CD14-positive monocyte (primary cell): ENCODE data around the gene POMT1. TPM values are rescaled to one million over a fixed set of nuclear protein-coding genes. Genes with fewer than 3 reads are reported as not detected.

Experiments
- DNase-seq, 3 donors: peaks; one replicate each; pipeline ENCODE4 v3.0.0-alpha.2; 2011 to 2022
- H2AFZ ChIP-seq: 2 replicates; pipeline ENCODE4 v1.6.0; 2012; ENCODE audit warnings: mild to moderate bottlenecking, low read depth, low read length, inconsistent platforms; ENCODE audit not compliant: insufficient read depth, poor library complexity, severe bottlenecking
- H3K27ac ChIP-seq, 2 donors: 1 replicate in 1 of 2; 2 replicates in 1 of 2; pipeline ENCODE4 v1.5.1; 2012 to 2013; ENCODE audit warnings: low read length in 2 of 2, control low read depth in 1 of 2, inconsistent platforms in 1 of 2, low read depth in 1 of 2, mild to moderate bottlenecking in 1 of 2
- H3K27me3 ChIP-seq, 2 donors: one replicate each; pipeline versions ENCODE4 v1.6.0 to v1.6.1; 2011 to 2013; ENCODE audit warnings: low read length in 2 of 2; ENCODE audit not compliant: control insufficient read depth in 2 of 2, insufficient read depth in 2 of 2
- H3K36me3 ChIP-seq, 2 donors: replicated peaks in 1 of 2; 1 replicate in 1 of 2; 2 replicates in 1 of 2; pipeline versions ENCODE4 v1.5.1 to v1.6.1; 2012 to 2013; ENCODE audit warnings: low read length in 2 of 2, control low read depth in 1 of 2, inconsistent platforms in 1 of 2, mild to moderate bottlenecking in 1 of 2; ENCODE audit not compliant: insufficient read depth in 2 of 2, control insufficient read depth in 1 of 2
- H3K4me1 ChIP-seq, 2 donors: 1 replicate in 1 of 2; 2 replicates in 1 of 2; pipeline versions ENCODE4 v1.5.1 to v1.6.1; 2012 to 2013; ENCODE audit warnings: low read length in 2 of 2, control low read depth in 1 of 2, inconsistent platforms in 1 of 2, mild to moderate bottlenecking in 1 of 2, moderate library complexity in 1 of 2; ENCODE audit not compliant: insufficient read depth in 2 of 2, control insufficient read depth in 1 of 2
- H3K4me2 ChIP-seq: replicated peaks from 2 replicates; pipeline ENCODE3; 2012; ENCODE audit warnings: low read length, moderate library complexity, mild to moderate bottlenecking; ENCODE audit not compliant: poor library complexity, severe bottlenecking; ENCODE audit errors: extremely low read depth
- H3K4me3 ChIP-seq, 3 experiments: fragments of 200-600 bp in 1 of 3; sonication (generic) in 1 of 3; replicated peaks in 1 of 3; 1 replicate in 2 of 3; 2 replicates in 1 of 3; pipeline ENCODE4 v1.5.1; 2011 to 2013; ENCODE audit warnings: low read length in 3 of 3, mild to moderate bottlenecking in 3 of 3, control low read depth in 2 of 3, low read depth in 2 of 3, inconsistent platforms in 1 of 3, moderate library complexity in 1 of 3
- H3K79me2 ChIP-seq: 2 replicates; pipeline ENCODE4 v1.6.0; 2012; ENCODE audit warnings: mild to moderate bottlenecking, control low read depth, inconsistent platforms, low read length, moderate library complexity; ENCODE audit not compliant: insufficient read depth
- H3K9ac ChIP-seq: 2 replicates; pipeline ENCODE4 v1.6.0; 2017; ENCODE audit warnings: low read length, mild to moderate bottlenecking; ENCODE audit not compliant: insufficient read depth, poor library complexity, severe bottlenecking
- H3K9me3 ChIP-seq, 2 donors: replicated peaks in 1 of 2; 1 replicate in 1 of 2; 2 replicates in 1 of 2; pipeline versions ENCODE4 v1.5.1 to v1.6.1; 2012 to 2013; ENCODE audit warnings: low read length in 2 of 2, control low read depth in 1 of 2; ENCODE audit not compliant: control insufficient read depth in 1 of 2, insufficient read depth in 1 of 2
- H4K20me1 ChIP-seq: 2 replicates; pipeline ENCODE4 v1.6.0; 2012; ENCODE audit warnings: mild to moderate bottlenecking, low read length, control low read depth, moderate library complexity; ENCODE audit not compliant: insufficient read depth
- H3K27ac Mint-ChIP-seq, 7 donors: one replicate each; pipeline ENCODE4 v1.8.0; 2020; ENCODE audit warnings: mild to moderate bottlenecking in 7 of 7, mixed read lengths in 7 of 7, moderate library complexity in 6 of 7, inconsistent platforms in 2 of 7
- H3K27me3 Mint-ChIP-seq, 3 donors: one replicate each; pipeline ENCODE4 v1.8.0; 2021 to 2022; ENCODE audit warnings: low read depth in 3 of 3, mild to moderate bottlenecking in 3 of 3, mixed read lengths in 3 of 3, moderate library complexity in 3 of 3, inconsistent platforms in 1 of 3
- H3K36me3 Mint-ChIP-seq, 2 donors: one replicate each; pipeline ENCODE4 v1.8.0; 2020; ENCODE audit warnings: mixed read lengths in 2 of 2, inconsistent platforms in 1 of 2, mild to moderate bottlenecking in 1 of 2
- H3K4me1 Mint-ChIP-seq: one replicate; pipeline ENCODE4 v1.8.0; 2020; ENCODE audit warnings: mild to moderate bottlenecking, mixed read lengths
- H3K4me3 Mint-ChIP-seq, 2 donors: one replicate each; pipeline ENCODE4 v1.8.0; 2020; ENCODE audit warnings: mild to moderate bottlenecking in 2 of 2, mixed read lengths in 2 of 2, moderate library complexity in 1 of 2
- H3K9me3 Mint-ChIP-seq, 7 donors: one replicate each; pipeline ENCODE4 v1.8.0; 2020 to 2022; ENCODE audit warnings: mixed read lengths in 7 of 7, mild to moderate bottlenecking in 6 of 7, moderate library complexity in 6 of 7, inconsistent platforms in 2 of 7
- WGBS: methylation state at CpG from one replicate; pipeline ENCODE4 v1.1.5; 2013; ENCODE audit warnings: missing lambda C conversion rate; ENCODE audit not compliant: insufficient coverage; 5-methylcytosine and 5-hydroxymethylcytosine counted together
- intact Hi-C, 2 donors: fragments of 100-400 bp; cut with micrococcal nuclease; formaldehyde crosslinking; loops; one replicate each; pipeline versions ENCODE4 v1.15.0 to v1.15.1; 2023
- polyA plus RNA-seq, 3 donors: library from polyadenylated mRNA; depleted of rRNA in 1 of 3; unstranded in 2 of 3; stranded (reverse) in 1 of 3; fragments of 300-500 nt in 2 of 3; fragments of >200 nt in 1 of 3; fragmentation: Illumina TruSeq in 2 of 3; gene quantifications; 1 replicate in 2 of 3; 2 replicates in 1 of 3; pipeline ENCODE4 v1.2.3, GENCODE V29; 2012 to 2021
- TF ChIP-seq, protein P1 (sequence below): fragments of 200-600 bp; IDR thresholded peaks from one replicate; pipeline ENCODE4 v1.8.0; 2022; ENCODE audit warnings: antibody characterized with exemption, mild to moderate bottlenecking

The POMT1 gene
- polyA plus RNA-seq, 3 donors = 5.9 to 22.3 (median 7.5) TPM

DNA sequence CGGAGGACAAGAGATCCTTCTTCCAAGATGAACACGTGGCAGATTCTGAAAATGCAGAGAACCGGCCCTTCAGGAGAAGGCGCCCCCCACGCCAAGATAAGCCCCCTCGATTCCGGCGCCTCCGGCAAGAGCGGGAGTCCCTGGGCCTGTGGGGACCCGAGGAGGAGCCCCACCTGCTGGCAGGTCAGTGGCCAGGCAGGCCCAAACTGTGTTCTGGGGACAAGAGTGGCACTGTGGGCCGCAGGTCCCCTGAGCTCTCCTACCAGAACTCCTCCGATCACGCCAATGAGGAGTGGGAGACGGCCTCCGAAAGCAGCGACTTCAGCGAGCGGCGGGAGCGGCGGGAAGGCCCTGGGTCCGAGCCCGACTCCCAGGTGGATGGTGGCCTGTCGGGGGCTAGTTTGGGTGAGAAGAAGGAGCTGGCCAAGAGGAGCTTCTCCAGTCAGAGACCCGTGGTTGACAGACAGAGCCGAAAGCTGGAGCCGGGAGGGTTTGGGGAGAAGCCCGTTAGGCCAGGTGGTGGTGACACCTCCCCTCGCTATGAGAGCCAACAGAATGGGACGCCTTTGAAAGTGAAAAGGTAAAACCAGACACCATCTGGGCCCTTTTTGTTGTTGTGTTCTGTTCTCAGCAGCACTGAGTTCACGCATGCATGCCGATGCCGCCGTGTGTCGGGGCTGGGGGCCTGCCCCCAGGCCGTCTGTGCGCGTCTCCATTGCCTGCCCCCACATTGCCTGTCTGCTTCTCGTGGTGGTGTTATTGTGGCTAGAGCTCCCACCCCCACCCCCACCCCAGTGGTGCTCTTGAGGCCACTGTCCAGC lies 26.6 kb upstream of the POMT1 start:
- H3K9me3 Mint-ChIP-seq = no peaks in the 10 kb centered on the region
- Histone ChIP-seq H4K20me1 (peaks cover 81% of the 10 kb centered on the region), H3K9me3 (no peaks in the 10 kb centered on the region), H3K4me1 (no peaks in the 10 kb centered on the region), H3K4me3 (no peak overlapping the region), H3K27ac (no peak overlapping the region), H3K79me2 (peaks cover 6% of the 10 kb centered on the region), H3K27me3 (no peaks in the 10 kb centered on the region), H2AFZ (no peak overlapping the region), H3K36me3 (peaks cover 89 to 98% of the 10 kb centered on the region in 2 donors), H3K9ac (no peak overlapping the region), H3K4me2 (no peak overlapping the region)
- intact Hi-C loops = loop anchor here in 1 of 2 donors (5.0 kb wide), 1 partner anchor 129 kb away; no protein-coding TSS in a partner anchor
- H3K36me3 Mint-ChIP-seq = peaks cover 82 to 97% of the 10 kb centered on the region in 2 donors
- TF ChIP-seq, protein P1, sequence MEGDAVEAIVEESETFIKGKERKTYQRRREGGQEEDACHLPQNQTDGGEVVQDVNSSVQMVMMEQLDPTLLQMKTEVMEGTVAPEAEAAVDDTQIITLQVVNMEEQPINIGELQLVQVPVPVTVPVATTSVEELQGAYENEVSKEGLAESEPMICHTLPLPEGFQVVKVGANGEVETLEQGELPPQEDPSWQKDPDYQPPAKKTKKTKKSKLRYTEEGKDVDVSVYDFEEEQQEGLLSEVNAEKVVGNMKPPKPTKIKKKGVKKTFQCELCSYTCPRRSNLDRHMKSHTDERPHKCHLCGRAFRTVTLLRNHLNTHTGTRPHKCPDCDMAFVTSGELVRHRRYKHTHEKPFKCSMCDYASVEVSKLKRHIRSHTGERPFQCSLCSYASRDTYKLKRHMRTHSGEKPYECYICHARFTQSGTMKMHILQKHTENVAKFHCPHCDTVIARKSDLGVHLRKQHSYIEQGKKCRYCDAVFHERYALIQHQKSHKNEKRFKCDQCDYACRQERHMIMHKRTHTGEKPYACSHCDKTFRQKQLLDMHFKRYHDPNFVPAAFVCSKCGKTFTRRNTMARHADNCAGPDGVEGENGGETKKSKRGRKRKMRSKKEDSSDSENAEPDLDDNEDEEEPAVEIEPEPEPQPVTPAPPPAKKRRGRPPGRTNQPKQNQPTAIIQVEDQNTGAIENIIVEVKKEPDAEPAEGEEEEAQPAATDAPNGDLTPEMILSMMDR = peak; percentile 29
- WGBS = 97% methylated on average over 29 of the region's 40 CpGs
- H3K27me3 Mint-ChIP-seq = peaks cover 0 to 1% (median 0%) of the 10 kb centered on the region in 3 donors
- DNase-seq = no peak
- H3K4me1 Mint-ChIP-seq = no peaks in the 10 kb centered on the region
- H3K27ac Mint-ChIP-seq = no peak overlapping the region
- H3K4me3 Mint-ChIP-seq = no peak overlapping the region

DNA sequence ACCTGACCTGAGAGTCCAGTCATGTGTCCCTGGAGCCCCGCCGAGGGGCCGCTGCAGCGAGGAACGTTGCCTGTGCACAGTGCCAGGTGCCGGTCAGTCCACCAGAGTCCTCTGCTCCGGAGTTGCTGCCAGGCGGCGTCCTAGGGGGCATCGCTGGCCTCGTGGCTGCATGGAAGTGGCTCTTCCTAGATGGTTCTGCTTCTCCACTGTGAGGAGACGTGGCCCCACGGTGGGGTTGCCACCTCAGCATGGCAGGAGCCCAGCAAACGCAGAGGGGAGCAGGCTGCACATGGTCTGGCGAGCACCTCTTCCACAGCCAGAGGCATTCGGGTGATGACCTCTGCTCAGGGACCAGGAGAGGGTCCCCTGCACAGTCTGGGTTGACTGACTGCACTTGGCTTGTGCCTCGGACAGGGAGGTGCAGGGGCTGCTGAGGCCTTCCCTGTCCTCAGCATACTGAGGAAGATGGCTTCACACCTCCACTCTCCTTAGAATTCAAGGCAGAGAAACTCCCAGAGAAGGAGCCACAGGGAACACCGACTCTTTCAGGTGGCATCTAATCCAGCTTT lies 25.9 kb upstream of the POMT1 start:
- H3K27me3 Mint-ChIP-seq = peaks cover 0 to 1% (median 0%) of the 10 kb centered on the region in 3 donors
- no peak overlapping the region for H2AFZ ChIP-seq
- H4K20me1 ChIP-seq = peaks cover 78% of the 10 kb centered on the region
- no peaks in the 10 kb centered on the region for H3K9me3 ChIP-seq
- H3K27ac Mint-ChIP-seq = no peak overlapping the region
- H3K4me3 ChIP-seq = no peak overlapping the region
- no peak overlapping the region for H3K4me2 ChIP-seq
- no peaks in the 10 kb centered on the region for H3K4me1 Mint-ChIP-seq
- intact Hi-C loops = loop anchor here in 1 of 2 donors (5.0 kb wide), 1 partner anchor 130 kb away; no protein-coding TSS in a partner anchor
- H3K36me3 ChIP-seq = peaks cover 89 to 98% of the 10 kb centered on the region in 2 donors
- no peaks in the 10 kb centered on the region for H3K9me3 Mint-ChIP-seq
- no peaks in the 10 kb centered on the region for H3K27me3 ChIP-seq
- DNase-seq = no peak
- no peak overlapping the region for H3K9ac ChIP-seq
- peaks cover 85 to 100% of the 10 kb centered on the region in 2 donors for H3K36me3 Mint-ChIP-seq
- H3K4me3 Mint-ChIP-seq = no peak overlapping the region
- TF ChIP-seq, protein P1 = no peak
- peaks cover 6% of the 10 kb centered on the region for H3K79me2 ChIP-seq
- WGBS = 93% methylated on average over 16 of the region's 18 CpGs
- no peaks in the 10 kb centered on the region for H3K4me1 ChIP-seq
- H3K27ac ChIP-seq = no peak overlapping the region
